ENCODE data around the gene RPRD2.

The RPRD2 gene

DNA sequence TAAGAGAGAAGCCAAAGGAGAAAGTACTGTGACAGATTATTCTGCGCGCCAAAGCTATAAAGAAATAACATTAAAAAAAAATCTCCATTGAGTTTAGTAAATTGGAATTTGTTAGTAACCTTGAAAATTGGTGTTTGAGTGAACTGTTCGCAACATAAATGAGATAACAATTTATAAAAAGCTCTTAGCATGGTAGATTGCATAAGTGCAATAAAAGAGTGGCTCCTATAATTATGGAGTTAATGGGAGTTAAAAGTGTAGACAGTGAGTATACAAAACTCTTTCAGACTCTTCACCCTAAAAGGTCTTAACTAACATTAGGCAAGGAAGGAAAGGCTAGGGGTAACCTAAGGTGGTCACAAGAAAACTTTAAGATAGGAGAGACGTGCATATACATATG lies 50.6 kb downstream of the RPRD2 start:
- Histone ChIP-seq H3K4me1 (peaks cover 20 to 39% (median 28%) of the 10 kb centered on the region in 10 experiments; a peak in 19 of 20 replicates), H3K4me3 (no peak overlapping the region), H3K4me2 (no peak overlapping the region), H4K20me1 (peaks cover 26 to 89% (median 64%) of the 10 kb centered on the region in 11 experiments; a peak in 18 of 22 replicates), H3K27me3 (no peaks in the 10 kb centered on the region), H3K36me3 (peaks cover 21 to 82% (median 40%) of the 10 kb centered on the region in 11 experiments), H3K9ac (no peak overlapping the region), H3K9me3 (replicated peaks in 1 of 11) (no peaks in the 10 kb centered on the region), H3K27ac (no peak overlapping the region)
- TF ChIP-seq Cebpa-rat (IDR thresholded peaks at IDR 0.05) = no peak

- Histone ChIP-seq H4K20me1 (peaks cover 24 to 80% (median 54%) of the 10 kb centered on the region in 11 experiments; a peak in 18 of 22 replicates), H3K27me3 (no peaks in the 10 kb centered on the region), H3K4me2 (no peak overlapping the region), H3K27ac (no peak overlapping the region), H3K4me3 (no peak overlapping the region), H3K4me1 (peaks cover 11 to 27% (median 16%) of the 10 kb centered on the region in 10 experiments; a peak in 17 of 20 replicates), H3K9ac (no peak overlapping the region), H3K9me3 (replicated peaks in 1 of 11) (no peaks in the 10 kb centered on the region), H3K36me3 (peaks cover 33 to 84% (median 46%) of the 10 kb centered on the region in 11 experiments)
- TF ChIP-seq Cebpa-rat (IDR thresholded peaks at IDR 0.05) = no peak
These were observed 51.9 kb downstream of the RPRD2 start for GRCh38 chr1:150415800-150416199.

DNA sequence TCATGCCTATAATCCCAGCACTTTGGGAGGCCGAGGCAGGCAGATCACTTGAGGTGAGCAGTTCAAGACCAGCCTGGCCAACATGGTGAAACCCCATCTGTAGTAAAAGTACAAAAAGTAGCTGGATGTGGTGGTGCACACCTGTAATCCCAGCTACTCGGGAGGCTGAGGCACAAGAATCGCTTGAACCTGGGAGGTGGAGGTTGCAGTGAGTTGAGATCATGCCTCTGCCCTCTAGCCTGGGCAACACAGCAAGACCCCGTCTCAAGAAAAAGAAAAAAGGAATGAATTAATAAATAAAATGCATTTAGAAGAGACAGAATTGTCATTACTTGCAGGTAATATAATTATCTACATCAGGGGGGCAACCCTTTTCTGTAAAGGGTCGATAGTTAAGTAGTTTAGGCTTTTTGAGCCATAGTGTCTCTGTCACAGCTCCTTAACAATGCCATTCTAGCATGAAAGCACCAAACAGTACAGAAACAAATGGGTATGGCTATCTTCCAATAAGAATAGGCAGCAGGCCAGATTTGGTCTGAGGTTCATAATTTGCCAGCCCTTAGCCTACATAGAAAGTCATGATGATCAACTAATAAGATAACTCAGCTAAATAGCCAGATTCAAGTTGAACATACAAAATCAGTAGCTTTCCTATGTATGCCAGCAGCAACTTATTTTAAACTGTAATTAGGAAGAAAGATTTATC lies 56.8 kb downstream of the RPRD2 start:
- H4K20me1 ChIP-seq = peaks cover 7 to 59% (median 20%) of the 10 kb centered on the region in 11 experiments; a peak in 17 of 22 replicates
- H3K27me3 ChIP-seq = no peaks in the 10 kb centered on the region
- no peak overlapping the region for H3K27ac ChIP-seq
- peaks cover 44 to 97% (median 79%) of the 10 kb centered on the region in 11 experiments for H3K36me3 ChIP-seq
- no peak for TF ChIP-seq Cebpa-rat (IDR thresholded peaks at IDR 0.05)
- peaks cover 0 to 6% (median 0%) of the 10 kb centered on the region in 10 experiments; a peak in 5 of 20 replicates for H3K4me1 ChIP-seq
- no peak overlapping the region for H3K4me3 ChIP-seq
- no peaks in the 10 kb centered on the region for H3K9me3 ChIP-seq (replicated peaks in 1 of 11)
- no peak overlapping the region for H3K9ac ChIP-seq
- H3K4me2 ChIP-seq = no peak overlapping the region

- H3K9ac ChIP-seq = no peak overlapping the region
- H4K20me1 ChIP-seq = peaks cover 0 to 54% (median 7%) of the 10 kb centered on the region in 11 experiments; a peak in 11 of 22 replicates
- H3K27me3 ChIP-seq = no peaks in the 10 kb centered on the region
- peaks cover 0 to 6% (median 0%) of the 10 kb centered on the region in 10 experiments; a peak in 4 of 20 replicates for H3K4me1 ChIP-seq
- TF ChIP-seq Cebpa-rat (IDR thresholded peaks at IDR 0.05) = no peak
- H3K27ac ChIP-seq = no peak overlapping the region
- no peak overlapping the region for H3K4me3 ChIP-seq
- H3K36me3 ChIP-seq = peaks cover 41 to 97% (median 86%) of the 10 kb centered on the region in 11 experiments
- no peak overlapping the region for H3K4me2 ChIP-seq
- no peaks in the 10 kb centered on the region for H3K9me3 ChIP-seq (replicated peaks in 1 of 11)
These were observed 58.6 kb downstream of the RPRD2 start for GRCh38 chr1:150422541-150422940.

DNA sequence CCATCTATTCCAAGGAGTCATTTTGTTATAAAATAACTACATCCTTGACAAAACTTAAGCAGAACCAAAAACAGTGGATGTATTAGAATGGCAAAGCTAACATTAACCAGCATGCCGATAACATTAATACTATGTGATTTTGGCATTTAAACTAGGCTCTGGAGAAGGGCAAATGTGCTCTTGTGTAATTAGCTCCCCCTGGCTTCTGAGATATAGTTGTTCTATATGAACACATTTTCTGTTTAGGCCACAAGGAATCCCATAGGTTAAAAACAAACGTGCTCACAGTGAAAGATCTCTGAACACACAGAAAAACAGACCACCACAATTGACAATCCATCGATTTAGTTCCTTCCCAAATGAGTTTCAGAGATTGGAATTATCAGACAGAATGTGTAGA lies 65.9 kb downstream of the RPRD2 start:
- Histone ChIP-seq H3K4me1 (no peaks in the 10 kb centered on the region; a peak in 1 of 20 replicates), H3K27me3 (no peaks in the 10 kb centered on the region), H3K9me3 (replicated peaks in 1 of 11) (no peaks in the 10 kb centered on the region), H3K4me3 (no peak overlapping the region), H4K20me1 (peaks cover 0 to 51% (median 14%) of the 10 kb centered on the region in 11 experiments; a peak in 12 of 22 replicates), H3K27ac (no peak overlapping the region), H3K36me3 (peaks cover 2 to 95% (median 68%) of the 10 kb centered on the region in 11 experiments; a peak in 21 of 22 replicates), H3K4me2 (no peak overlapping the region), H3K9ac (no peak overlapping the region)
- TF ChIP-seq Cebpa-rat (IDR thresholded peaks at IDR 0.05) = no peak

DNA sequence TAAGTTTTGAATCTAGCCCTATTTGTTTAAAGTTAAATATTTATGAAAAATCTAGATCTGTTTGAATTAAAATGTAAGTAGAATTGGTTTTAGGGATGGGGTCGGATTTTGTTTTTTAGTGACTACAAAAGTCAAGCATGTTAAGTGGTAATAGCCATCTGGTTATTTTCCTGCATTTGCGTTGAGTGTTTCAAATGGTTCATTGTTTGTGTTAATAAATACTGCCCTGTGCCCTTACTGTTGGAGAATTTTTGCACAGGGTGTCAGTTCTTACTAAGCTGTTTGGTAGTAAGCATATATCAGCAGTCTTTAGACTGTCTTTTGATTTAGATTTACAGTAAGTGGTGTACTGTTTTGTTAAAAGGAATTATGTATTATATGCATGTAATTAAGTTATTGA lies 77.2 kb downstream of the RPRD2 start:
- no peak for TF ChIP-seq Cebpa-rat (IDR thresholded peaks at IDR 0.05)

GRCh38 chr1:150444232-150444631 lies 80.3 kb downstream of the RPRD2 start:
- no peak overlapping the region for H3K27ac ChIP-seq
- H3K9ac ChIP-seq = no peak overlapping the region
- peaks cover 0 to 19% (median 0%) of the 10 kb centered on the region in 11 experiments; a peak in 7 of 22 replicates for H4K20me1 ChIP-seq
- H3K9me3 ChIP-seq (replicated peaks in 1 of 11) = no peaks in the 10 kb centered on the region
- TF ChIP-seq Cebpa-rat (IDR thresholded peaks at IDR 0.05) = no peak
- H3K4me1 ChIP-seq = no peaks in the 10 kb centered on the region
- H3K36me3 ChIP-seq = peaks cover 89 to 99% (median 95%) of the 10 kb centered on the region in 11 experiments
- H3K27me3 ChIP-seq = no peaks in the 10 kb centered on the region
- H3K4me2 ChIP-seq = no peak overlapping the region
- H3K4me3 ChIP-seq = no peak overlapping the region

More for the DNA sequence above, 77.2 kb downstream of the RPRD2 start:
- no peaks in the 10 kb centered on the region for H3K9me3 ChIP-seq (replicated peaks in 1 of 11)
- no peak overlapping the region for H3K4me2 ChIP-seq
- no peaks in the 10 kb centered on the region for H3K4me1 ChIP-seq
- H4K20me1 ChIP-seq = peaks cover 0 to 29% (median 0%) of the 10 kb centered on the region in 11 experiments; a peak in 7 of 22 replicates
- no peak overlapping the region for H3K9ac ChIP-seq
- no peak overlapping the region for H3K27ac ChIP-seq
- H3K36me3 ChIP-seq = peaks cover 78 to 99% (median 94%) of the 10 kb centered on the region in 11 experiments
- H3K4me3 ChIP-seq = no peak overlapping the region
- no peaks in the 10 kb centered on the region for H3K27me3 ChIP-seq

GRCh38 chr1:150456146-150456647 lies 92.2 kb downstream of the RPRD2 start:
- Histone ChIP-seq H3K9ac (no peak overlapping the region), H3K4me1 (peaks cover 0 to 5% (median 0%) of the 10 kb centered on the region in 10 experiments; a peak in 1 of 20 replicates), H3K9me3 (replicated peaks in 1 of 11) (no peaks in the 10 kb centered on the region), H3K27me3 (no peaks in the 10 kb centered on the region), H3K4me3 (no peak overlapping the region), H3K36me3 (peaks cover 80 to 100% (median 94%) of the 10 kb centered on the region in 11 experiments), H3K27ac (no peak overlapping the region), H3K4me2 (no peak overlapping the region), H4K20me1 (peaks cover 0 to 27% (median 0%) of the 10 kb centered on the region in 11 experiments; a peak in 6 of 22 replicates)
- TF ChIP-seq Cebpa-rat (IDR thresholded peaks at IDR 0.05) = no peak

GRCh38 chr1:150464422-150464826 lies 100.5 kb downstream of the RPRD2 start:
- no peak overlapping the region for H3K4me2 ChIP-seq
- H3K4me3 ChIP-seq = no peak overlapping the region
- H3K27me3 ChIP-seq = no peaks in the 10 kb centered on the region
- no peaks in the 10 kb centered on the region for H3K9me3 ChIP-seq (replicated peaks in 1 of 11)
- peaks cover 0 to 16% (median 0%) of the 10 kb centered on the region in 11 experiments; a peak in 2 of 22 replicates for H4K20me1 ChIP-seq
- TF ChIP-seq Cebpa-rat (IDR thresholded peaks at IDR 0.05) = no peak
- H3K27ac ChIP-seq = no peak overlapping the region
- H3K36me3 ChIP-seq = peaks cover 82 to 100% (median 94%) of the 10 kb centered on the region in 11 experiments
- H3K9ac ChIP-seq = no peak overlapping the region
- no peaks in the 10 kb centered on the region for H3K4me1 ChIP-seq
